HEK293 (cell line): ENCODE data around the gene TCF12.

Source experiments
- CTCF ChIA-PET: fragments of 350-600 bp; formaldehyde crosslinking; extraction: SDS; loops from one replicate; lab custom pipeline; 2021; ENCODE audit warnings: antibody characterized with exemption; lab: Yijun Ruan, JAX
- POLR2A ChIA-PET: fragments of 300-600 bp; formaldehyde crosslinking; extraction: SDS; loops from one replicate; lab custom pipeline; 2020; ENCODE audit warnings: antibody characterized with exemption, inconsistent platforms; lab: Yijun Ruan, JAX
- H3K27ac ChIP-seq: fragments of 200-500 bp; sonication (Bioruptor generic); 2 replicates; pipeline ENCODE4 v1.5.1; 2014; ENCODE audit warnings: low read depth, low read length, control low read depth, inconsistent platforms; ENCODE audit errors: extremely low read depth
- H3K36me3 ChIP-seq, 2 experiments: fragments of 200-500 bp in 1 of 2; sonication (Bioruptor generic) in 1 of 2; 1 replicate in 1 of 2; 2 replicates in 1 of 2; pipeline ENCODE4 v1.5.1; 2014 to 2017; ENCODE audit warnings: inconsistent platforms in 2 of 2, low read length in 2 of 2; ENCODE audit not compliant: control insufficient read depth in 2 of 2, insufficient read depth in 1 of 2
- H3K4me1 ChIP-seq: fragments of 200-500 bp; sonication (Bioruptor generic); 2 replicates; pipeline ENCODE4 v1.5.1; 2014; ENCODE audit warnings: mild to moderate bottlenecking, low read length, inconsistent platforms; ENCODE audit not compliant: control insufficient read depth, insufficient read depth
- H3K4me3 ChIP-seq: 2 replicates; pipeline ENCODE4 v1.5.1; 2011; ENCODE audit warnings: low read depth, mild to moderate bottlenecking, control low read depth, low read length, moderate library complexity
- H3K9me3 ChIP-seq: fragments of 200-500 bp; sonication (Bioruptor generic); 2 replicates; pipeline ENCODE4 v1.5.1; 2014; ENCODE audit warnings: low read depth, low read length, inconsistent platforms; ENCODE audit not compliant: control insufficient read depth, insufficient read depth
- KLF10 ChIP-seq: fragments of 450-650 bp; IDR thresholded peaks from 2 replicates; pipeline ENCODE4 v1.5.1; 2018; ENCODE audit warnings: missing biosample characterization, mild to moderate bottlenecking, missing genetic modification characterization
- KLF8 ChIP-seq: fragments of 450-650 bp; formaldehyde crosslinking; IDR thresholded peaks from 2 replicates; pipeline ENCODE4 v1.5.1; 2016; ENCODE audit warnings: missing biosample characterization, missing genetic modification characterization
- PRDM10 ChIP-seq: fragments of 450-650 bp; formaldehyde crosslinking; IDR thresholded peaks from 2 replicates; pipeline ENCODE4 v1.5.1; 2016; ENCODE audit warnings: missing biosample characterization, missing genetic modification characterization
- PRDM2 ChIP-seq: fragments of 450-650 bp; formaldehyde crosslinking; IDR thresholded peaks from 2 replicates; pipeline ENCODE4 v1.5.1; 2016; ENCODE audit warnings: missing biosample characterization, missing genetic modification characterization, borderline replicate concordance
- REST ChIP-seq: fragments of 450-650 bp; formaldehyde crosslinking; IDR thresholded peaks from 2 replicates; pipeline ENCODE4 v1.5.1; 2016; ENCODE audit warnings: missing biosample characterization, missing genetic modification characterization
- ZBTB1 ChIP-seq: fragments of 450-650 bp; formaldehyde crosslinking; IDR thresholded peaks from 2 replicates; pipeline ENCODE4 v1.5.1; 2016; ENCODE audit warnings: missing biosample characterization, missing genetic modification characterization
- ZNF433 ChIP-seq: fragments of 450-650 bp; formaldehyde crosslinking; IDR thresholded peaks from 2 replicates; pipeline ENCODE4 v1.5.1; 2016; ENCODE audit warnings: missing biosample characterization, missing genetic modification characterization, low read depth
- ZSCAN18 ChIP-seq: fragments of 450-650 bp; formaldehyde crosslinking; IDR thresholded peaks from 2 replicates; pipeline ENCODE4 v1.5.1; 2016; ENCODE audit warnings: missing biosample characterization, missing genetic modification characterization

The TCF12 gene

GRCh38 chr15:57102858-57103257 lies 184.4 kb downstream of the TCF12 start (continued):
- TF ChIP-seq PRDM10 (tag by site-specific recombination) (no peak), REST (tag by site-specific recombination) (no peak)

GRCh38 chr15:57108296-57108695 lies 189.9 kb downstream of the TCF12 start:
- ChIA-PET CTCF (no interaction called here), POLR2A (no interaction called here)
- peaks cover 5% of the 10 kb centered on the region; the same call in 1 of the 2 replicates for H3K4me1 ChIP-seq
- no peaks in the 10 kb centered on the region for H3K9me3 ChIP-seq
- H3K36me3 ChIP-seq: no peaks in the 10 kb centered on the region
- TF ChIP-seq ZBTB1: no peak
- TF ChIP-seq PRDM2 (tag by site-specific recombination): no peak
- TF ChIP-seq KLF8 (tag by site-specific recombination): no peak
- TF ChIP-seq ZSCAN18 (tag by site-specific recombination): no peak
- TF ChIP-seq KLF10 (tag by site-specific recombination): no peak
- TF ChIP-seq ZNF433 (tag by site-specific recombination): no peak
- H3K27ac ChIP-seq: no peak overlapping the region
- no peak overlapping the region for H3K4me3 ChIP-seq
